SW 1271 (cell line): ENCODE results near the gene PIGS.

ENCODE experiments used
- DNase-seq, 2 experiments: peaks; one replicate each; lab custom pipeline; 2025; lab: John Stamatoyannopoulos, UW

PIGS gene

GRCh38 chr17:28506763-28507487 lies 64.4 kb downstream of the PIGS start:
- no peak for DNase-seq

GRCh38 chr17:28505986-28506665 lies 65.2 kb downstream of the PIGS start, which contains the start of gene FOXN1:
Gene FOXN1 (plus strand): TSS chr17:28506348. CDS start chr17:28523970, 17,622 bp downstream.
- no peak for DNase-seq

- no peak for DNase-seq
Observed at GRCh38 chr17:28503420-28503819, 67.9 kb downstream of the PIGS start.
